GM12874 (cell line): ENCODE data around the gene CREB5.

Source experiments
- TF ChIP-seq, protein P1 (sequence below): IDR thresholded peaks from 2 replicates; pipeline ENCODE4 v1.5.1; 2011; ENCODE audit warnings: low read depth, mild to moderate bottlenecking, control low read depth, low read length, moderate library complexity; ENCODE audit not compliant: insufficient read depth

Gene CREB5, protein sequence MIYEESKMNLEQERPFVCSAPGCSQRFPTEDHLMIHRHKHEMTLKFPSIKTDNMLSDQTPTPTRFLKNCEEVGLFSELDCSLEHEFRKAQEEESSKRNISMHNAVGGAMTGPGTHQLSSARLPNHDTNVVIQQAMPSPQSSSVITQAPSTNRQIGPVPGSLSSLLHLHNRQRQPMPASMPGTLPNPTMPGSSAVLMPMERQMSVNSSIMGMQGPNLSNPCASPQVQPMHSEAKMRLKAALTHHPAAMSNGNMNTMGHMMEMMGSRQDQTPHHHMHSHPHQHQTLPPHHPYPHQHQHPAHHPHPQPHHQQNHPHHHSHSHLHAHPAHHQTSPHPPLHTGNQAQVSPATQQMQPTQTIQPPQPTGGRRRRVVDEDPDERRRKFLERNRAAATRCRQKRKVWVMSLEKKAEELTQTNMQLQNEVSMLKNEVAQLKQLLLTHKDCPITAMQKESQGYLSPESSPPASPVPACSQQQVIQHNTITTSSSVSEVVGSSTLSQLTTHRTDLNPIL

DNA sequence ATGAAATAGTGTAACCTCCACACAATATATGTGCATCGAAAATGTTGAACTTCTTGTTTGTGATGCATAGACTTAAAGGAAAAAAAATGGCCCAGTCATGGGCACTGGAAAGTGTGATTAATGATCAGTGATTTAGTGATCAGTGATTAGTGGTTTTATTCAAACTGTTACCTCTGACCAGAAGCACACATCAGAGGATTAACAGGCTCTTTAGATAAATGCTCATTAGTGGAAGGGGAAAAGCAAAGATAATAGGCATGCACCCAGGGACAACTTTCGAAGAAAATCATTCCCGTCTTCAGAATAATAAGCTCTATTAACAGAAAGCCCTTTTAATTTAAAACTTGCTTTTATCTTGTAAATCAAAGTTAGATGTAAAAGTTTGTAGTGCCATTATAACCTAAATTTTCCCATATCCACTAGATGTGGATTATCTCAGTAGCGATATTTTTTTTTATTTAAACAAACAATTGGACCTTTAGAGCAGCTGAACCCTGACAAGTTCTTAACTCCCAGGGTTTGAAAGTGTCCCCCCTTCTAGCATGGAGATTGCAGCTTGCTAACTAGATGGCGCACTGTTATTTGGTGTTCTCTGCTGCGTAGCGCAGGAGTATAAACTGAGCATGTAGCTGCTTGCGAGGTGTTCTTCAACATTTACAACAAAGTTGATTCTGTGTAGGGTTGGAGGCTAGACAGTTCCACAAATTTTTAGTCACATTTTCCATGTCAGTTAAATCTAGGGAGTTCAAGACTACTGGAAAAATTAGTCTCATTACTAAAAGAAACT lies at the start of gene CREB5:
TSS of gene CREB5 (plus strand) at position 643 of the 787 bp plus-strand sequence. CDS start 397 bp downstream, outside the sequence.
- TF ChIP-seq, protein P1, sequence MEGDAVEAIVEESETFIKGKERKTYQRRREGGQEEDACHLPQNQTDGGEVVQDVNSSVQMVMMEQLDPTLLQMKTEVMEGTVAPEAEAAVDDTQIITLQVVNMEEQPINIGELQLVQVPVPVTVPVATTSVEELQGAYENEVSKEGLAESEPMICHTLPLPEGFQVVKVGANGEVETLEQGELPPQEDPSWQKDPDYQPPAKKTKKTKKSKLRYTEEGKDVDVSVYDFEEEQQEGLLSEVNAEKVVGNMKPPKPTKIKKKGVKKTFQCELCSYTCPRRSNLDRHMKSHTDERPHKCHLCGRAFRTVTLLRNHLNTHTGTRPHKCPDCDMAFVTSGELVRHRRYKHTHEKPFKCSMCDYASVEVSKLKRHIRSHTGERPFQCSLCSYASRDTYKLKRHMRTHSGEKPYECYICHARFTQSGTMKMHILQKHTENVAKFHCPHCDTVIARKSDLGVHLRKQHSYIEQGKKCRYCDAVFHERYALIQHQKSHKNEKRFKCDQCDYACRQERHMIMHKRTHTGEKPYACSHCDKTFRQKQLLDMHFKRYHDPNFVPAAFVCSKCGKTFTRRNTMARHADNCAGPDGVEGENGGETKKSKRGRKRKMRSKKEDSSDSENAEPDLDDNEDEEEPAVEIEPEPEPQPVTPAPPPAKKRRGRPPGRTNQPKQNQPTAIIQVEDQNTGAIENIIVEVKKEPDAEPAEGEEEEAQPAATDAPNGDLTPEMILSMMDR: peak; percentile 48

GRCh38 chr7:28362812-28363211 lies 49.5 kb upstream of the CREB5 start:
- TF ChIP-seq, protein P1: no peak

DNA sequence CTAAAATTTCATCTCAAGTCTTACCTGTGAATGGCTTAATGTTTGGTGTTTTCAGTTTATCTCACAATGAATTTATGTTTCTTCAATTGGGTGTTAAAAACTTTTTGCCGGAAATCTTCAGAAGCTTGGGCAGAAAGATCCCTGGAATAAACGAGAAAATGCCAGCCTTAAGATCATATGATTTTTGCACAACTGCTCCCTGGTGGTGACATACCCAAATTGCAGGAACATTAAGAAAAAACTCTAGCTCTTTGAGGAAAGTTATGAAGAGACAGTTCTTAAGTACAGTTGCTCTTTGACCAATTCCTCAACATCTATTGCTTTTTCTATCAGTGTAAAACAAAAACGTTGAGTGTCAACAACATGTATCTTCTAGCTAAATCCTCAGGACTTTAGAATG lies 48.2 kb upstream of the CREB5 start:
- TF ChIP-seq, protein P1: peak; percentile 9; the same call in 1 of the 2 replicates

DNA sequence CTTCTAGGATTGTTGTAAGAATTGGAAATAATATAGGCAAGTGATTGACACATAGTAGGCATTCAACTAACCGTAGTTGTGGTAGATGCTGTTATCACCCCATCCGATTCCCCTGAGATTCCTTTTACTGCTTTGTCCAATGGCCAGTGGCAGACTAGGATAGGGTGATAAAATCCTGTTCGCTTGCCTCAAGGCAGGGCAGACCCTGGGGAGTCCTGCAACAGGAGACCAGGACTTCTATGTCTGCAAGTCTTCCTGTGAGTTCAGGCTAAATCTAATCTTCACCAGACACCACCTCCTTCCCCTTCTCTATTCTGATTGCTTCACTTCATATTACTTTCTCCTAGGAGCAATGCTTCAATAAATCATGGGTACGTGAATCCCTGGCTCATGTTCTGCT lies 42.8 kb upstream of the CREB5 start:
- TF ChIP-seq, protein P1: no peak

GRCh38 chr7:28371846-28372245 lies 40.5 kb upstream of the CREB5 start:
- TF ChIP-seq, protein P1: no peak

- TF ChIP-seq, protein P1: no peak
Observed at GRCh38 chr7:28373990-28374389, 38.3 kb upstream of the CREB5 start.

DNA sequence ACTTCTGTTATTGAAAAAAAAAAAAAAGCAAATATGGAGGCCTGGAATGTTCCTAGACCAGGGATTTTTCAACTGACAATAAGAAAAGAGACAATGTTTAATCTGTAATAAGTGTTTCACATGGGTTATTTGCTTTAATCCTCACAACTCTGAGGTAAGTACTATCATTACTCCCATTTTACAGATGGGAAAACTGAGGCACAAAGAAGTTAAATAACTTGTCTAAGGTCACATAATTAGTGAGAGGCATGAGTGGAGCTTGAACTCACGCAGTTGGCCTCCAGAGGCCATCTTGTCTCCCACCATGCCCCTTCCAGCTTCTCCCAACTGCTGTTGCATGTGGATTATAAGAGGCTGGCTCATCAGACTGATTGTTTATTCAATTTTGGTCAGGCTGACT lies 36.6 kb upstream of the CREB5 start:
- TF ChIP-seq, protein P1: no peak
